ENCODE data around the gene KCNE5.
A peak's percentile ranks its signal among the peaks of the same experiment; 100 is the strongest.

KCNE5 gene

GRCh38 chrX:109635146-109635545 lies 10.2 kb upstream of the KCNE5 start:
- DNase-seq (ENCODE audit: extremely low read depth, insufficient read length): no peak
- no peaks in the 10 kb centered on the region for H3K27me3 ChIP-seq (replicated peaks; ENCODE audit: control insufficient read depth, insufficient read depth, low read length)
- no peaks in the 10 kb centered on the region for H3K36me3 ChIP-seq (ENCODE audit: control insufficient read depth, insufficient read depth, low read length)
- H3K4me3 ChIP-seq (replicated peaks; ENCODE audit: low read depth, low read length): no peak overlapping the region
- TF ChIP-seq CTCF (IDR thresholded peaks at IDR 0.05; ENCODE audit: insufficient read depth, low read length, poor library complexity, severe bottlenecking): peak; percentile 62

- H3K36me3 ChIP-seq (ENCODE audit: control insufficient read depth, insufficient read depth, low read length): no peaks in the 10 kb centered on the region
- no peaks in the 10 kb centered on the region for H3K27me3 ChIP-seq (replicated peaks; ENCODE audit: control insufficient read depth, insufficient read depth, low read length)
- DNase-seq (ENCODE audit: extremely low read depth, insufficient read length): no peak
- no peak overlapping the region for H3K4me3 ChIP-seq (replicated peaks; ENCODE audit: low read depth, low read length)
- peak; percentile 39 for TF ChIP-seq CTCF (IDR thresholded peaks at IDR 0.05; ENCODE audit: insufficient read depth, low read length, poor library complexity, severe bottlenecking)
These were observed 8.0 kb upstream of the KCNE5 start for GRCh38 chrX:109632906-109633504.

GRCh38 chrX:109629310-109629709 lies 4.3 kb upstream of the KCNE5 start:
- no peak for TF ChIP-seq CTCF (IDR thresholded peaks at IDR 0.05; ENCODE audit: insufficient read depth, low read length, poor library complexity, severe bottlenecking)
- Histone ChIP-seq H3K4me3 (replicated peaks; ENCODE audit: low read depth, low read length) (no peak overlapping the region), H3K36me3 (ENCODE audit: control insufficient read depth, insufficient read depth, low read length) (no peaks in the 10 kb centered on the region), H3K27me3 (replicated peaks; ENCODE audit: control insufficient read depth, insufficient read depth, low read length) (no peaks in the 10 kb centered on the region)
- DNase-seq (ENCODE audit: extremely low read depth, insufficient read length): no peak

- no peak for DNase-seq (ENCODE audit: extremely low read depth, insufficient read length)
- no peak for TF ChIP-seq CTCF (IDR thresholded peaks at IDR 0.05; ENCODE audit: insufficient read depth, low read length, poor library complexity, severe bottlenecking)
- H3K27me3 ChIP-seq (replicated peaks; ENCODE audit: control insufficient read depth, insufficient read depth, low read length): no peaks in the 10 kb centered on the region
- H3K36me3 ChIP-seq (ENCODE audit: control insufficient read depth, insufficient read depth, low read length): no peaks in the 10 kb centered on the region
- H3K4me3 ChIP-seq (replicated peaks; ENCODE audit: low read depth, low read length): no peak overlapping the region
These were observed 1.7 kb upstream of the KCNE5 start for GRCh38 chrX:109626637-109627036.

- no peak overlapping the region for H3K4me3 ChIP-seq (replicated peaks; ENCODE audit: low read depth, low read length)
- no peaks in the 10 kb centered on the region for H3K36me3 ChIP-seq (ENCODE audit: control insufficient read depth, insufficient read depth, low read length)
- DNase-seq (ENCODE audit: extremely low read depth, insufficient read length): no peak
- TF ChIP-seq CTCF (IDR thresholded peaks at IDR 0.05; ENCODE audit: insufficient read depth, low read length, poor library complexity, severe bottlenecking): no peak
- no peaks in the 10 kb centered on the region for H3K27me3 ChIP-seq (replicated peaks; ENCODE audit: control insufficient read depth, insufficient read depth, low read length)
These were observed 975 bp downstream of the KCNE5 start for GRCh38 chrX:109623997-109624396.

GRCh38 chrX:109622270-109622669 lies 2.7 kb downstream of the KCNE5 start:
- DNase-seq (ENCODE audit: extremely low read depth, insufficient read length): no peak
- H3K36me3 ChIP-seq (ENCODE audit: control insufficient read depth, insufficient read depth, low read length): no peaks in the 10 kb centered on the region
- no peak overlapping the region for H3K4me3 ChIP-seq (replicated peaks; ENCODE audit: low read depth, low read length)
- TF ChIP-seq CTCF (IDR thresholded peaks at IDR 0.05; ENCODE audit: insufficient read depth, low read length, poor library complexity, severe bottlenecking): no peak
- H3K27me3 ChIP-seq (replicated peaks; ENCODE audit: control insufficient read depth, insufficient read depth, low read length): no peaks in the 10 kb centered on the region
